B cell (primary cell): Measurements from ENCODE around the gene PLEKHM2. TPM values are rescaled to one million over a fixed set of nuclear protein-coding genes. Genes with fewer than 3 reads are reported as not detected.

Source experiments
- ATAC-seq: fragments of 200-7000 bp; cut with Tn5 transposase; one replicate; pipeline ENCODE4 v1.10.0; 2021; ENCODE audit warnings: low read depth, mild to moderate bottlenecking, moderate number of reproducible peaks, moderate library complexity
- CTCF ChIA-PET: fragments of 350-600 bp; sonication (Branson Sonifier 250); formaldehyde crosslinking; loops from one replicate; lab custom pipeline; 2021; ENCODE audit warnings: antibody characterized with exemption, inconsistent platforms; lab: Charles Lee
- POLR2A ChIA-PET: fragments of 350-600 bp; sonication (Branson Sonifier 250); formaldehyde crosslinking; loops from one replicate; lab custom pipeline; 2021; ENCODE audit warnings: antibody characterized with exemption; lab: Charles Lee
- DNase-seq: peaks from one replicate; pipeline ENCODE4 v3.0.0; 2013
- H2AFZ ChIP-seq: 2 replicates; pipeline ENCODE4 v1.6.1; 2012; ENCODE audit warnings: mild to moderate bottlenecking, low read depth, low read length; ENCODE audit not compliant: insufficient read depth, poor library complexity, severe bottlenecking
- H3K27ac ChIP-seq, 2 donors: 1 replicate in 1 of 2; 2 replicates in 1 of 2; pipeline ENCODE4 v1.5.1; 2012 to 2013; ENCODE audit warnings: low read length in 2 of 2, mild to moderate bottlenecking in 2 of 2, moderate library complexity in 1 of 2
- H3K27me3 ChIP-seq, 4 experiments: fragments of 200-600 bp in 1 of 4; sonication (generic) in 1 of 4; replicated peaks in 1 of 4; 1 replicate in 2 of 4; 2 replicates in 2 of 4; pipeline versions ENCODE4 v1.6.1 to v1.7.0; 2013 to 2016; ENCODE audit warnings: low read length in 3 of 4, mild to moderate bottlenecking in 2 of 4, mixed read lengths in 1 of 4, moderate library complexity in 1 of 4; ENCODE audit not compliant: insufficient read depth in 4 of 4, control insufficient read depth in 3 of 4; ENCODE audit errors: control extremely low read depth in 1 of 4
- H3K36me3 ChIP-seq, 2 experiments: replicated peaks in 1 of 2; 1 replicate in 1 of 2; 2 replicates in 1 of 2; pipeline versions ENCODE4 v1.6.1 to v1.7.1; 2013; ENCODE audit warnings: low read length in 1 of 2; ENCODE audit not compliant: insufficient read depth in 2 of 2, control insufficient read depth in 1 of 2; ENCODE audit errors: control extremely low read depth in 1 of 2, extremely low read depth in 1 of 2
- H3K4me1 ChIP-seq, 2 donors: fragments of 200-600 bp in 1 of 2; sonication (generic) in 1 of 2; 1 replicate in 1 of 2; 2 replicates in 1 of 2; pipeline versions ENCODE4 v1.5.1 to v1.6.1; 2013 to 2017; ENCODE audit warnings: low read length in 2 of 2; ENCODE audit not compliant: control insufficient read depth in 2 of 2, insufficient read depth in 2 of 2
- H3K4me2 ChIP-seq: replicated peaks from 2 replicates; pipeline ENCODE3; 2012; ENCODE audit warnings: mild to moderate bottlenecking, low read depth, low read length; ENCODE audit not compliant: poor library complexity, severe bottlenecking
- H3K4me3 ChIP-seq, 5 experiments: fragments of 200-600 bp in 1 of 5; sonication (generic) in 1 of 5; 1 replicate in 3 of 5; 2 replicates in 2 of 5; pipeline versions ENCODE4 v1.5.1 to v1.7.0; 2011 to 2016; ENCODE audit warnings: low read length in 4 of 5, mild to moderate bottlenecking in 4 of 5, low read depth in 2 of 5, control low read depth in 1 of 5, moderate library complexity in 1 of 5; ENCODE audit not compliant: insufficient read depth in 1 of 5; ENCODE audit errors: control extremely low read depth in 1 of 5, extremely low read depth in 1 of 5
- H3K79me2 ChIP-seq: fragments of 200-600 bp; sonication (generic); one replicate; pipeline ENCODE4 v1.6.0; 2016; ENCODE audit warnings: low read length; ENCODE audit not compliant: control insufficient read depth, insufficient read depth
- H3K9ac ChIP-seq: fragments of 200-600 bp; sonication (generic); 2 replicates; pipeline ENCODE4 v1.6.1; 2017; ENCODE audit warnings: mild to moderate bottlenecking, low read length, moderate library complexity
- H3K9me3 ChIP-seq, 3 donors: one replicate each; pipeline versions ENCODE4 v1.6.1 to v1.7.1; 2013; ENCODE audit warnings: low read length in 2 of 3; ENCODE audit not compliant: control insufficient read depth in 2 of 3, insufficient read depth in 1 of 3; ENCODE audit errors: control extremely low read depth in 1 of 3
- H4K20me1 ChIP-seq: 2 replicates; pipeline ENCODE4 v1.6.0; 2012; ENCODE audit warnings: mild to moderate bottlenecking, low read length; ENCODE audit not compliant: insufficient read depth, control insufficient read depth, poor library complexity, severe bottlenecking
- H3K27ac Mint-ChIP-seq: one replicate; pipeline ENCODE4 v1.8.0; 2021; ENCODE audit warnings: mixed read lengths
- H3K27me3 Mint-ChIP-seq: one replicate; pipeline ENCODE4 v1.8.0; 2021; ENCODE audit warnings: mixed read lengths
- H3K4me1 Mint-ChIP-seq: one replicate; pipeline ENCODE4 v1.8.0; 2021; ENCODE audit warnings: mixed read lengths
- H3K4me3 Mint-ChIP-seq: one replicate; pipeline ENCODE4 v1.8.0; 2021; ENCODE audit warnings: mixed read lengths
- H3K9me3 Mint-ChIP-seq: one replicate; pipeline ENCODE4 v1.8.0; 2022; ENCODE audit warnings: mixed read lengths; ENCODE audit not compliant: insufficient read depth
- CTCF ChIP-seq: fragments of 200-600 bp; IDR thresholded peaks from one replicate; pipeline ENCODE4 v1.8.0; 2022; ENCODE audit warnings: antibody characterized with exemption, mild to moderate bottlenecking
- EZH2 ChIP-seq: IDR thresholded peaks from 2 replicates; pipeline ENCODE4 v1.6.1; 2012; ENCODE audit warnings: borderline replicate concordance, low read depth, mild to moderate bottlenecking, moderate library complexity, low read length; ENCODE audit not compliant: insufficient read depth, poor library complexity, severe bottlenecking
- WGBS: methylation state at CpG from one replicate; pipeline ENCODE4 v1.1.5; 2013; ENCODE audit warnings: missing lambda C conversion rate; ENCODE audit not compliant: insufficient coverage; 5-methylcytosine and 5-hydroxymethylcytosine counted together
- intact Hi-C: fragments of 100-400 bp; cut with micrococcal nuclease; formaldehyde crosslinking; loops from one replicate; pipeline ENCODE4 v1.10.0; 2022
- polyA plus RNA-seq: library from polyadenylated mRNA; depleted of rRNA; stranded (reverse); fragments of >200 nt; gene quantifications from 2 replicates; pipeline ENCODE4 v1.2.3, GENCODE V29; 2012
- total RNA-seq, 2 donors: library from RNA; stranded (reverse); fragments of 120-200 nt in 1 of 2; gene quantifications; 1 replicate in 1 of 2; 2 replicates in 1 of 2; pipeline versions ENCODE4 v1.2.3 to v1.2.4, GENCODE V29; 2013 to 2022

The PLEKHM2 gene
- total and polyA plus RNA-seq, 2 donors (not counting 1 experiment from before 2014, with no cell fraction given) = 99.7 to 120 TPM

- Histone ChIP-seq H3K27me3 (peaks cover 0 to 42% (median 26%) of the 10 kb centered on the region in 4 experiments), H2AFZ (no peak overlapping the region), H3K9me3 (peaks cover 0 to 10% (median 0%) of the 10 kb centered on the region in 3 donors), H3K4me2 (no peak overlapping the region), H3K4me3 (no peak overlapping the region), H3K9ac (no peak overlapping the region), H3K4me1 (peaks cover 20 to 25% of the 10 kb centered on the region in 2 donors), H3K36me3 (no peaks in the 10 kb centered on the region), H3K27ac (no peak overlapping the region), H3K79me2 (no peaks in the 10 kb centered on the region), H4K20me1 (no peaks in the 10 kb centered on the region)
- WGBS = no CpG with 5 or more reads among the region's 2 CpGs
- ChIA-PET CTCF (interaction anchor here (0.6 kb wide), 1 partner anchor 160 kb away, joined by 4 read pairs; no protein-coding TSS in a partner anchor), POLR2A (no interaction called here)
- TF ChIP-seq CTCF (no peak), EZH2 (no peak)
- Mint-ChIP-seq H3K9me3 (no peaks in the 10 kb centered on the region), H3K4me1 (peaks cover 24% of the 10 kb centered on the region), H3K27ac (no peak overlapping the region), H3K4me3 (no peak overlapping the region), H3K27me3 (peaks cover 36% of the 10 kb centered on the region)
- no peak for ATAC-seq
- intact Hi-C loops = no loop called here
- peak; percentile 8 for DNase-seq
These were observed 71.0 kb downstream of the PLEKHM2 start for GRCh38 chr1:15755021-15755645.

- no peak overlapping the region for H2AFZ ChIP-seq
- no peak overlapping the region for H3K9ac ChIP-seq
- no peak overlapping the region for H3K27ac ChIP-seq
- Mint-ChIP-seq H3K4me3 (no peak overlapping the region), H3K27ac (no peak overlapping the region), H3K9me3 (no peaks in the 10 kb centered on the region), H3K27me3 (peaks cover 37% of the 10 kb centered on the region), H3K4me1 (peaks cover 24% of the 10 kb centered on the region)
- no peak overlapping the region for H3K4me3 ChIP-seq
- 75% methylated on average over 2 of the region's 4 CpGs for WGBS
- ATAC-seq (no peak), DNase-seq (peak; percentile 12)
- peaks cover 0 to 10% (median 0%) of the 10 kb centered on the region in 3 donors for H3K9me3 ChIP-seq
- intact Hi-C loops = no loop called here
- ChIA-PET POLR2A (no interaction called here), CTCF (interaction anchor here (0.6 kb wide), 1 partner anchor 161 kb away, joined by 4 read pairs; no protein-coding TSS in a partner anchor)
- H4K20me1 ChIP-seq = no peaks in the 10 kb centered on the region
- H3K4me1 ChIP-seq = peaks cover 20 to 25% of the 10 kb centered on the region in 2 donors
- H3K4me2 ChIP-seq = no peak overlapping the region
- no peaks in the 10 kb centered on the region for H3K36me3 ChIP-seq
- no peak for TF ChIP-seq CTCF
- no peak for TF ChIP-seq EZH2
- peaks cover 0 to 47% (median 27%) of the 10 kb centered on the region in 4 experiments for H3K27me3 ChIP-seq
- H3K79me2 ChIP-seq = no peaks in the 10 kb centered on the region
These were observed 71.5 kb downstream of the PLEKHM2 start for GRCh38 chr1:15755646-15756040.
